NB4 (cell line): Measurements from ENCODE around the gene ZSCAN9.

ENCODE experiments used
- DNase-seq: peaks from one replicate; pipeline ENCODE4 v3.0.0; 2010; ENCODE audit warnings: low read depth
- H3K4me3 ChIP-seq: one replicate; pipeline ENCODE4 v1.5.1; 2011; ENCODE audit warnings: mild to moderate bottlenecking, low read depth, low read length, moderate library complexity
- MYC ChIP-seq: IDR thresholded peaks from 2 replicates; pipeline ENCODE4 v1.6.1; 2011; ENCODE audit warnings: low read depth, low read length
- POLR2A ChIP-seq: IDR thresholded peaks from 2 replicates; pipeline ENCODE4 v1.6.1; 2011; ENCODE audit warnings: mild to moderate bottlenecking; ENCODE audit not compliant: insufficient read length; ENCODE audit errors: extremely low read depth
- TF ChIP-seq, protein P1 (sequence below): IDR thresholded peaks from one replicate; pipeline ENCODE4 v1.5.1; 2012; ENCODE audit warnings: low read depth, low read length
- TF ChIP-seq, protein P2 (sequence below): IDR thresholded peaks from 2 replicates; pipeline ENCODE4 v1.6.1; 2011; ENCODE audit warnings: low read depth, low read length

ZSCAN9 gene

DNA sequence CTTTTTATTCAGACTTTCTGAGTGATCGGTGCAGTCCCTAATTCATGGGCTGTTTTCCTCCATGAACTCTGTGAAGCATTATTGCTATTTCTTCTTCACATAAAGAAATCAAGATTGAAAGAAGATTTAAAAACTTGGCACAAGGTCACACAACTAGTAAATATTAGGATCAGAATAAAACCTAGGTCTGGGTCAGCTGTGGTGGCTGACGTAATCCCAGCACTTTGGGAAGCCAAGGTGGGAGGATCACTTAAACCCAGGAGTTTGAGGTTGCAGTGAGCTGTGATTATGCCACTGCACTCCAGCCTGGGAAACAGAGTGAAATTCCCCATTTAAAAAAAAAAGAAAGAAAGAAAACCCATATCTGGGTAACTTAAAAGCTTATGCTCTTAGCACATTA lies 1.4 kb downstream of the ZSCAN9 start:
- H3K4me3 ChIP-seq, result peak overlapping the region; percentile 93
- no peak for DNase-seq
- TF ChIP-seq MYC (no peak), POLR2A (no peak)
- TF ChIP-seq, protein P1, sequence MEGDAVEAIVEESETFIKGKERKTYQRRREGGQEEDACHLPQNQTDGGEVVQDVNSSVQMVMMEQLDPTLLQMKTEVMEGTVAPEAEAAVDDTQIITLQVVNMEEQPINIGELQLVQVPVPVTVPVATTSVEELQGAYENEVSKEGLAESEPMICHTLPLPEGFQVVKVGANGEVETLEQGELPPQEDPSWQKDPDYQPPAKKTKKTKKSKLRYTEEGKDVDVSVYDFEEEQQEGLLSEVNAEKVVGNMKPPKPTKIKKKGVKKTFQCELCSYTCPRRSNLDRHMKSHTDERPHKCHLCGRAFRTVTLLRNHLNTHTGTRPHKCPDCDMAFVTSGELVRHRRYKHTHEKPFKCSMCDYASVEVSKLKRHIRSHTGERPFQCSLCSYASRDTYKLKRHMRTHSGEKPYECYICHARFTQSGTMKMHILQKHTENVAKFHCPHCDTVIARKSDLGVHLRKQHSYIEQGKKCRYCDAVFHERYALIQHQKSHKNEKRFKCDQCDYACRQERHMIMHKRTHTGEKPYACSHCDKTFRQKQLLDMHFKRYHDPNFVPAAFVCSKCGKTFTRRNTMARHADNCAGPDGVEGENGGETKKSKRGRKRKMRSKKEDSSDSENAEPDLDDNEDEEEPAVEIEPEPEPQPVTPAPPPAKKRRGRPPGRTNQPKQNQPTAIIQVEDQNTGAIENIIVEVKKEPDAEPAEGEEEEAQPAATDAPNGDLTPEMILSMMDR, result no peak
- TF ChIP-seq, protein P2, sequence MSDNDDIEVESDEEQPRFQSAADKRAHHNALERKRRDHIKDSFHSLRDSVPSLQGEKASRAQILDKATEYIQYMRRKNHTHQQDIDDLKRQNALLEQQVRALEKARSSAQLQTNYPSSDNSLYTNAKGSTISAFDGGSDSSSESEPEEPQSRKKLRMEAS, result no peak

DNA sequence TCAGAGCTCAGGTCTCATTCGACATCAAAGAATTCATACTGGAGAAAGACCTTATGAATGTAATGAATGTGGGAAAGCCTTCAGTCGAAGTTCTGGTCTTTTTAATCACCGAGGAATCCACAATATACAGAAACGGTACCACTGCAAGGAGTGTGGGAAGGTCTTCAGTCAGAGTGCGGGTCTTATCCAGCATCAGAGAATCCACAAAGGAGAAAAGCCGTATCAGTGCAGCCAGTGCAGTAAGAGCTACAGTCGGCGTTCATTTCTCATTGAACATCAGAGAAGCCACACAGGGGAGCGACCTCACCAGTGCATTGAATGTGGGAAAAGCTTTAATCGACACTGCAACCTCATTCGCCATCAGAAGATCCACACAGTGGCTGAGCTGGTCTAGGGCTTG lies 7.7 kb downstream of the ZSCAN9 start:
- no peak for DNase-seq
- H3K4me3 ChIP-seq, result no peak overlapping the region
- TF ChIP-seq, protein P1, result no peak
- TF ChIP-seq, protein P2, result no peak
- TF ChIP-seq MYC (no peak), POLR2A (no peak)

DNA sequence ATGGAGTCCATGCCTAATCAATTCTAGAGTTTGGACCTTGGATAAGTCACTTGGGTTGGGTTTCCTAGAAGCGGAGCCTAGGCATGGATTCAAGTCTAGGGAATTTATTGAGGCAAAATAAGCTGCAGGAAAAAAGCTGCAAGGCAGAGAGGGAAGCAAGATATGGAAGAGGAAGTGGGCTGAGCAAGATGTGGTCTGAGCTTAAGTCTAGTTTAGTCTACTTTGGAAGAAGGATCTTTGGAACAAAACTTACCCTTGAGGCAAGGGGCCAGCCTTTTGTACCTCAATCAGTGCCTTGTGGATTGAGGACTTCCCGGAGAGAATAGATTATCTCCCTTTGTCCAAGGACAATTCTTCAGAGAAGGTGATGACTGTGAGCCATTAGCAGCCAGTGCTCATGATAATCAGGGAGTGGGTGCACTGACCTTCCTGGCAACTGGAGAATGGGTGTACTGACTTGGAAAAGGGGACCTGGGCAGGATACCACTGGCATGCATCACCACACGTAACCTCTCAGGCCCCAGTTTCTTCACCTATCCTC lies 10.9 kb downstream of the ZSCAN9 start:
- TF ChIP-seq, protein P1, result no peak
- TF ChIP-seq MYC (no peak), POLR2A (no peak)
- TF ChIP-seq, protein P2, result no peak
- peak; percentile 38 for DNase-seq
- no peak overlapping the region for H3K4me3 ChIP-seq

DNA sequence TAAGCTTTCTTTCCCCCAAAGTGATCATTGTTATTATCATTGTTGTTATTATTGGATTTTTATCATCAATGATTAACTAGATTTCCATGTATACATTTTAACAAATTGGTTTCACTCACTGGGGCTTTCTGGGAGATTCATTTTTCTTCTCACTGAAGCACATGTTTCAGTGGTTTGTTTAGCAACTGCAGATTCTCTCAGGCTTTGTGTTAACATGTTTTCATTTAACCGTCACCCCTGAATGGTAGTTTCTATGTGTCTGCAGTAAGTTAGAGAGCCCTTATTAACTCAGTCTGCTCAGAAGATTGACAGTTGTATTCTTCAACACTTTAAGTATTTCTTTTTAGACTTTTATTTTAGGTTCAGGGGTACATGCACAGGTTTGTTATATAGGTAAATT lies 14.6 kb downstream of the ZSCAN9 start:
- TF ChIP-seq, protein P1, result no peak

DNA sequence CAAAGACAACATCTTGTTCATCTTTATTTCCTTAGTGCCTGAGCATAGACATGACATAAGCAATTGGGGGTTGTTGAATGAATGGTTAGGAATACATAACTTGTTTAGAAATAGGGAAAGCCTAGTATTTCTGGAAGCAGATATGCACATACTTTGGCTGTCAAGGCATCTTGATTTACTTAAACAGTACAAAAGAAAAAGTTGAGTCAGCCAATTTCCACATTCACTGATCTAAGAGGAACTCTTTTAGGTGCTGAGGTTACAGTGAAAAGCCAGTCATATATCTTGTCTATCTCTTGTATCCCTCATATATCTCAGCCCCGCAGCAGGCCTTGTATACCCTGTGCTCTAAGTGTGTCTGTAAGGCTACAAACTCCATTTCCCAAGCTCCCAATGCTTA lies 15.4 kb downstream of the ZSCAN9 start:
- H3K4me3 ChIP-seq, result no peak overlapping the region
- no peak for TF ChIP-seq POLR2A
- TF ChIP-seq, protein P1, result no peak
- TF ChIP-seq, protein P2, result no peak
- no peak for TF ChIP-seq MYC
- DNase-seq, result no peak

More for the DNA sequence above, 14.6 kb downstream of the ZSCAN9 start:
- no peak for DNase-seq
- H3K4me3 ChIP-seq, result no peak overlapping the region

DNA sequence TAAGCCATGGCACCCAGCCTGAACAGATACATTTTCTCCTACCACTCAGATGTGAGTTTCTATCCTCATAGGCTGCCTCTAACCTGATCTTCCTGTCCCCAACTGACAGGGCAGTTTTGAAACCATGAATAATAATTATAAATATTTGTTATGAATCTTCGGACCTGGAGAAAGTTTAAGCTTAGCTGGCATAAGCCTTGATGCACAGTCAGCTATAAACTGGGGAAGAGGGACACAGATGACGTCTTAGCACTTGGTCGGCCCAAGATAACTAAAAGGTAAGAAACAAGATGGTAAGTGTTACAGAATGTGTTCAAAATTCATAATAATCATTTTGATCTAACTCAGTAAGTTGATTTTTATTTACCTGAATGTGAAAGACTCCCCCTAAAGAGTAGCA lies 18.9 kb downstream of the ZSCAN9 start:
- no peak overlapping the region for H3K4me3 ChIP-seq
- TF ChIP-seq POLR2A, result no peak
- no peak for TF ChIP-seq MYC
- TF ChIP-seq, protein P1, result no peak
- TF ChIP-seq, protein P2, result no peak

More for the DNA sequence above, 18.9 kb downstream of the ZSCAN9 start:
- DNase-seq, result no peak
